HG03354 (cell line): ENCODE results near the gene GRID2IP.
"Not testable (repeated sequence)": the region's sequence is repeated elsewhere in the genome, so short reads cannot be mapped to it uniquely, and the experiment has no call there.

Source experiments
- ATAC-seq: cut with Tn5 transposase; IDR thresholded peaks from one replicate; pipeline ENCODE4 v1.9.1; 2021; ENCODE audit warnings: mild to moderate bottlenecking; ENCODE audit not compliant: unreplicated experiment, poor library complexity, severe bottlenecking

The GRID2IP gene

GRCh38 chr7:6458676-6459075, 92.6 kb downstream of the GRID2IP start:
- ATAC-seq = not testable (repeated sequence)

GRCh38 chr7:6453734-6454133, 97.5 kb downstream of the GRID2IP start:
- ATAC-seq = no peak

GRCh38 chr7:6451224-6451705, 100.0 kb downstream of the GRID2IP start:
- ATAC-seq = no peak

- not testable (repeated sequence) for ATAC-seq
Measured at GRCh38 chr7:6450591-6450990, 100.7 kb downstream of the GRID2IP start.

- ATAC-seq = not testable (repeated sequence)
Measured at GRCh38 chr7:6449884-6450283, 101.4 kb downstream of the GRID2IP start.

- no peak for ATAC-seq
Measured at GRCh38 chr7:6448943-6449543, 102.2 kb downstream of the GRID2IP start.

- ATAC-seq = peak; percentile 86
Measured at GRCh38 chr7:6447581-6448199, 103.6 kb downstream of the GRID2IP start, which contains the start of gene DAGLB. DAGLB (minus strand) TSS chr7:6447954; CDS start chr7:6447842, 112 bp downstream.
